Subcutaneous abdominal adipose tissue (tissue), 5 donors: ENCODE data around the gene FHAD1.
"Not testable (repeated sequence)": the region's sequence is repeated elsewhere in the genome, so short reads cannot be mapped to it uniquely, and the experiment has no call there.

Experiments used
- H3K27ac ChIP-seq: one replicate; pipeline ENCODE4 v1.7.0; 2013; ENCODE audit warnings: low read depth, mild to moderate bottlenecking, inconsistent platforms, low read length, moderate library complexity
- H3K27me3 ChIP-seq, 5 donors: one replicate each; pipeline ENCODE4 v1.7.0; 2013; ENCODE audit warnings: low read length in 5 of 5, inconsistent platforms in 1 of 5; ENCODE audit not compliant: control insufficient read depth in 5 of 5, insufficient read depth in 4 of 5
- H3K36me3 ChIP-seq, 5 donors: one replicate each; pipeline ENCODE4 v1.7.0; 2013; ENCODE audit warnings: low read length in 5 of 5; ENCODE audit not compliant: control insufficient read depth in 5 of 5, insufficient read depth in 5 of 5
- H3K4me1 ChIP-seq, 5 donors: one replicate each; pipeline ENCODE4 v1.7.0; 2013; ENCODE audit warnings: low read length in 5 of 5, mild to moderate bottlenecking in 3 of 5, moderate library complexity in 1 of 5; ENCODE audit not compliant: control insufficient read depth in 5 of 5, insufficient read depth in 5 of 5
- H3K4me3 ChIP-seq, 5 donors: one replicate each; pipeline ENCODE4 v1.7.0; 2013; ENCODE audit warnings: low read length in 5 of 5, low read depth in 1 of 5
- H3K9ac ChIP-seq, 5 donors: one replicate each; pipeline ENCODE4 v1.7.0; 2013; ENCODE audit warnings: low read length in 5 of 5, mild to moderate bottlenecking in 4 of 5, moderate library complexity in 3 of 5
- H3K9me3 ChIP-seq, 5 donors: one replicate each; pipeline ENCODE4 v1.7.0; 2013; ENCODE audit warnings: low read length in 5 of 5; ENCODE audit not compliant: control insufficient read depth in 5 of 5
- donor health status: healthy.
- donor health status: healthy.
- donor health status: healthy.
- donor health status: healthy.
- donor health status: healthy.

The FHAD1 gene

GRCh38 chr1:15283526-15283925 lies 36.5 kb downstream of the FHAD1 start:
- no peaks in the 10 kb centered on the region for H3K36me3 ChIP-seq
- H3K9ac ChIP-seq, result no peak overlapping the region
- no peaks in the 10 kb centered on the region for H3K4me1 ChIP-seq
- no peak overlapping the region for H3K27ac ChIP-seq
- peaks cover 0 to 4% (median 0%) of the 10 kb centered on the region in 5 donors for H3K9me3 ChIP-seq
- H3K27me3 ChIP-seq, result peaks cover 0 to 7% (median 3%) of the 10 kb centered on the region in 5 donors
- no peak overlapping the region for H3K4me3 ChIP-seq

DNA sequence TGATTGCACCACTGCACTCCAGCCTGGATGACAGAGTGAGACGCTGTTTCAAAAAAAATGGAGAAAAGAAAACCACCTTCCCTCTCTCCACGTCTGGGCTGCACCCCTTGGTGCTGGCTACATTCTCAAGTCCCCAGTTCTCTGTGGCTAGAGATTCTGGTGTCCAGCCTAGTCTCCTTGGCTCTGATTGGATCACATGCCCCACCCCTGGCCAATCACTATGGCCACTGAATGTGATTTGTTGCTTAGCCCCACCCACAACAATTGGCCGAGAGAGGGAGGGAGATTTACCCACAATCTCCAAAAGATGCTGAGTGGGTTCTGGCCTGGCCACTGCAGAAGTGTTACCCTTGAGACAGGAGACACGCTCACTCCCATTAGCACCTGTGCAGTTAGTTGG lies 39.4 kb downstream of the FHAD1 start:
- Histone ChIP-seq H3K36me3 (no peaks in the 10 kb centered on the region), H3K4me1 (no peaks in the 10 kb centered on the region), H3K27me3 (peaks cover 0 to 5% (median 0%) of the 10 kb centered on the region in 5 donors), H3K9me3 (peaks cover 0 to 5% (median under 1%) of the 10 kb centered on the region in 5 donors), H3K27ac (no peak overlapping the region), H3K9ac (no peak overlapping the region), H3K4me3 (no peak overlapping the region)

DNA sequence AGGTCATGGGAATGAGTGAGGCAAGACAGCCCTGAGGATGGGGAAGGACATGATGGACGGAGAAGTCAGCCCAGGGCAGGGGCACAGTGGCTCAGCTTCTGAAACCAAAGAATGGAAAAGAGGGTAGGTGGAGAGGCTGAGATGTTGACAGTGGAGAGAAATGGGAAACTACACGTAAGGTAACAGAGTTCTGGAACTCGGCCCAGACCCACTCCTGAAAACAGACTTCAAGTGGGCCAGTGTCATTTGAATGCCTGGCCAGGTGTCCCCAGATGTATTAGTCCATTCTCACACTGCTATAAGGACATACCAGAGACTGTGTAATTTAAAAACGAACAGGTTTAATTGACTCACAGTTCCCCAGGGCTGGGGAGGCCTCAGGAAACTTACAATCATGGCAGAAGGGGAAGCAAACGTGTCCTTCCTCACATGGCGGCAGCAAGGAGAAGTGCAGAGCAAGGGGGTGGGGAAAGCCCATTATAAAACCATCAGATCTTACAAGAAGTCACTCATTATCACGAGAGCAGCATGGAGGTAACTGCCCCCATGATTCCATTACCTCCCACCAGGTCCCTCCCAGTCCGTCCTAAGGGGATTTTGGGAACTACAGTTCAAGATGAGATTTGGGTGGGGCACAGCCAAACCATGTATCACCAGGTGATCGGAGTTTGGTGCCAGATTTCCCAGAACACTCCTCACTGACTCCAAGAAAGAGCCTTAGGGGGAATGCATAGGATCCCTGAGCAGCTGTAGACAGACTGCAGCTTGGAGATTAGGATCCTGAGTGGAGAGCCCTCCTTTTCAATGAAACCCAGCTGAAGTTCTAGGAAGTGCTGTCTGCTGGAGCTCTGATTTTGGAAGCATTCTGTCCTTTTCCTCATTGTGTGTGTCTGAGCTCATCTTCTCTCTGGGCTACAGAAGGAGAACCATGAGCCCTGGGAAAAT lies 40.3 kb downstream of the FHAD1 start:
- H3K9me3 ChIP-seq, result peaks cover 0 to 10% (median 4%) of the 10 kb centered on the region in 5 donors
- peaks cover 0 to 5% (median 0%) of the 10 kb centered on the region in 5 donors for H3K27me3 ChIP-seq
- H3K36me3 ChIP-seq, result no peaks in the 10 kb centered on the region
- no peak overlapping the region for H3K27ac ChIP-seq
- no peak overlapping the region for H3K4me3 ChIP-seq
- no peak overlapping the region for H3K9ac ChIP-seq
- no peaks in the 10 kb centered on the region for H3K4me1 ChIP-seq

- no peak overlapping the region for H3K9ac ChIP-seq
- H3K27me3 ChIP-seq, result peaks cover 0 to 5% (median 0%) of the 10 kb centered on the region in 5 donors
- no peak overlapping the region for H3K4me3 ChIP-seq
- H3K36me3 ChIP-seq, result no peaks in the 10 kb centered on the region
- H3K27ac ChIP-seq, result no peak overlapping the region
- H3K9me3 ChIP-seq, result peaks cover 0 to 10% (median 4%) of the 10 kb centered on the region in 5 donors
- H3K4me1 ChIP-seq, result no peaks in the 10 kb centered on the region
Measured at GRCh38 chr1:15288173-15288926, 41.3 kb downstream of the FHAD1 start.

- Histone ChIP-seq H3K4me1 (no peaks in the 10 kb centered on the region), H3K4me3 (no peak overlapping the region), H3K27ac (no peak overlapping the region), H3K9ac (no peak overlapping the region), H3K36me3 (no peaks in the 10 kb centered on the region), H3K27me3 (peaks cover 0 to 5% (median 0%) of the 10 kb centered on the region in 5 donors), H3K9me3 (peaks cover 0 to 10% (median 4%) of the 10 kb centered on the region in 5 donors)
Measured at GRCh38 chr1:15289251-15289651, 42.2 kb downstream of the FHAD1 start.

DNA sequence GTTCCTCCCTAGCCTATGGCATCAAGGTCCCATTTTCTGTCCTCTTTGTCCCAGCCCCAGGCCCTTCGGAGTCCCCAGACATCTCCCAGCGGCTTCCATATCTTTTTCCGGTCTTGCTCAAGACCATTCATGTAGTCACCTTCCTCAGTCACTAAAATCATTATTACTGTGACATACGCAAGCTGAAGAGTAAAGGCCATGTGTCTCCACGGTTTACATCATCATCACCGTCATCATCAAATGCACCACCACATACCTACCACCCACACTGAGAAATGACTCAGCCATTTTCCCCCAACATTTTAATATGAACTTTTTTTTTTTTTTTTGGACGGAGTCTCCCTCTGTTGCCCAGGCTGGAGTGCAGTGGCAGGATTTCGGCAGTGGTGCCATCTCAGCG lies 43.4 kb downstream of the FHAD1 start:
- peaks cover 0 to 10% (median 4%) of the 10 kb centered on the region in 5 donors for H3K9me3 ChIP-seq
- no peak overlapping the region for H3K9ac ChIP-seq
- H3K27ac ChIP-seq, result no peak overlapping the region
- H3K4me3 ChIP-seq, result no peak overlapping the region
- no peaks in the 10 kb centered on the region for H3K4me1 ChIP-seq
- H3K27me3 ChIP-seq, result peaks cover 0 to 8% (median 0%) of the 10 kb centered on the region in 5 donors
- H3K36me3 ChIP-seq, result no peaks in the 10 kb centered on the region

DNA sequence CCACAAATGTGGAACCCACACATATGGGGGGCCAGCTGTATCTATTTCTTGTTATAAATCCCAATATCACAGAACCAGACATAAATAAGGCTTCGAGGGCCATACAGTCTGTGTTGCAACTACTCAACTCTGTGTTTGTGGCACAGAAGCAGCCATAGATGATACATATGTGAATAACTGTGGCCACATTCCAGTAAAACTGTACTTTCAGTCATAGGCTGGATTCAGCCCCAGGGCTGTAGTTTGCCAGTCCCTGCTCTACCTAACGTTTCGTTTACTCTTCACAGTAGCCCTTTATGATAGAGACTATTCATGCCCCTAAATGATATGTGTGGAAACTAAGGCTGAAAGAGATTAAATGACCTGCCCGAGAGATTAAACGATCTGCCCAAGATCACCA lies 48.7 kb downstream of the FHAD1 start:
- H3K9me3 ChIP-seq, result peaks cover 0 to 12% (median 8%) of the 10 kb centered on the region in 5 donors
- no peak overlapping the region for H3K9ac ChIP-seq
- no peak overlapping the region for H3K27ac ChIP-seq
- no peak overlapping the region for H3K4me3 ChIP-seq
- H3K27me3 ChIP-seq, result peaks cover 0 to 6% (median 3%) of the 10 kb centered on the region in 5 donors
- no peaks in the 10 kb centered on the region for H3K36me3 ChIP-seq
- peaks cover 0 to 6% (median 0%) of the 10 kb centered on the region in 5 donors for H3K4me1 ChIP-seq

DNA sequence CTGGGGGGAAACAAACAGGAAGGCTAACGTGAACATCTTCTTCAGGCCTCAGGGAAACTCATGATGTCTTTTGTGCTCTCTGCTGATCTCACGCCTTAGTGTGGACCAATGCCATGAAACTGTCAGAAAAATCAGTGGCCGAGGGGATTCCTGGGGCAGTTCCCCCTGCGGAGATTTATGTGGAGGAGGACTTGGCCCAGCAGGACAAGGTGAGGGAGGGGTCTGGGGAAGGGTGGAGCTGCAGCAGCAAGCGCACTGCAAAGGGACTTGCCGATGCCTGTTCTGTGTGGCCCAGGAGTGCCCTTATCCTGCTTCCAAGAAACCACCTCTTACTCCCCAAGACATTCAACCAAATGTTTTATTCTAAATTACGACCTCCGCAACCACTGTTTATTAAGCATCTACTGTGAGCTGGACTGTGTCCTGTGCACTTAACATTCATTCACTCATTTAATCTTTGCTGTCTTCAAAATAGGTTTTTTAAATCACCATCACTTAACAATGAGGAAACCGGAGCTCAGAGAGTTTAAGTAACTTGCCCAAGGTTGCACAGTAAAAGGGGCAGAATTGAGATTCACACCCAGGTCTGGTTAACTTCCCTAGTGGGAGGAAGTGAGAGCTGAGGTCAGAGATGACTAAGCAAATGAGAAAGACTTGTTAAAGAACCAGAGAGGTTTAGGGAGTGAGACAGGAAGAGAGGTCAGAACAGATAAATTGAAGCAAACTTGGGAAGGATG lies 49.7 kb downstream of the FHAD1 start:
- Histone ChIP-seq H3K9ac (no peak overlapping the region), H3K27ac (no peak overlapping the region), H3K36me3 (no peaks in the 10 kb centered on the region), H3K27me3 (peaks cover 0 to 6% (median 3%) of the 10 kb centered on the region in 5 donors), H3K4me1 (peaks cover 0 to 6% (median 0%) of the 10 kb centered on the region in 5 donors), H3K4me3 (no peak overlapping the region), H3K9me3 (peaks cover 0 to 7% (median 5%) of the 10 kb centered on the region in 5 donors)

DNA sequence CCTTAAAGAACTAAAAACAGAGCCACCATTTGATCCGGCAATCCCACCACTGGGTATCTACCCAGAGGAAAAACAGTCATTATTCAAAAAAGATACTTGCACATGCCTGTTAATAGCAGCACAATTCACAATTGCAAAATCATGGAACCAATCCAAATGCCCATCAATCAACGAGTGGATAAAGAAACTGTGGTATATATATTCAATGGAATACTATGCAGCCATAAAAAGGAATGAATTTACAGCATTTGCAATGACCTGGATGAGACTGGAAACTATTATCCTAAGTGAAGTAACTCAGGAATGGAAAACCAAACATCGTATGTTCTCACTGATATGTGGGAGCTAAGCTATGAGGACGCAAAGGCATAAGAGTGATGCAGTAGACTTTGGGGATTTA lies 51.0 kb downstream of the FHAD1 start:
- H3K4me3 ChIP-seq, H3K36me3 ChIP-seq, H3K27ac ChIP-seq, H3K27me3 ChIP-seq, H3K9me3 ChIP-seq, H3K9ac ChIP-seq, H3K4me1 ChIP-seq: not testable (repeated sequence)
